ENCODE results near the gene NAPB. TPM values are rescaled to one million over a fixed set of nuclear protein-coding genes. Genes with fewer than 3 reads are reported as not detected.
A peak's percentile ranks its signal among the peaks of the same experiment; 100 is the strongest.

Gene NAPB
- total and polyA plus RNA-seq, 10 of the 15 experiments (the other 5 are each of a cell fraction or from before 2014, with no cell fraction given), result 2.1 to 15.9 (median 7.2) TPM

- TF ChIP-seq, protein P1, sequence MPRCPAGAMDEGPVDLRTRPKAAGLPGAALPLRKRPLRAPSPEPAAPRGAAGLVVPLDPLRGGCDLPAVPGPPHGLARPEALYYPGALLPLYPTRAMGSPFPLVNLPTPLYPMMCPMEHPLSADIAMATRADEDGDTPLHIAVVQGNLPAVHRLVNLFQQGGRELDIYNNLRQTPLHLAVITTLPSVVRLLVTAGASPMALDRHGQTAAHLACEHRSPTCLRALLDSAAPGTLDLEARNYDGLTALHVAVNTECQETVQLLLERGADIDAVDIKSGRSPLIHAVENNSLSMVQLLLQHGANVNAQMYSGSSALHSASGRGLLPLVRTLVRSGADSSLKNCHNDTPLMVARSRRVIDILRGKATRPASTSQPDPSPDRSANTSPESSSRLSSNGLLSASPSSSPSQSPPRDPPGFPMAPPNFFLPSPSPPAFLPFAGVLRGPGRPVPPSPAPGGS (IDR thresholded peaks at IDR 0.05; ENCODE audit: borderline replicate concordance, insufficient read depth, low read depth, low read length, poor library complexity, severe bottlenecking), result no peak
- TF ChIP-seq, protein P2, sequence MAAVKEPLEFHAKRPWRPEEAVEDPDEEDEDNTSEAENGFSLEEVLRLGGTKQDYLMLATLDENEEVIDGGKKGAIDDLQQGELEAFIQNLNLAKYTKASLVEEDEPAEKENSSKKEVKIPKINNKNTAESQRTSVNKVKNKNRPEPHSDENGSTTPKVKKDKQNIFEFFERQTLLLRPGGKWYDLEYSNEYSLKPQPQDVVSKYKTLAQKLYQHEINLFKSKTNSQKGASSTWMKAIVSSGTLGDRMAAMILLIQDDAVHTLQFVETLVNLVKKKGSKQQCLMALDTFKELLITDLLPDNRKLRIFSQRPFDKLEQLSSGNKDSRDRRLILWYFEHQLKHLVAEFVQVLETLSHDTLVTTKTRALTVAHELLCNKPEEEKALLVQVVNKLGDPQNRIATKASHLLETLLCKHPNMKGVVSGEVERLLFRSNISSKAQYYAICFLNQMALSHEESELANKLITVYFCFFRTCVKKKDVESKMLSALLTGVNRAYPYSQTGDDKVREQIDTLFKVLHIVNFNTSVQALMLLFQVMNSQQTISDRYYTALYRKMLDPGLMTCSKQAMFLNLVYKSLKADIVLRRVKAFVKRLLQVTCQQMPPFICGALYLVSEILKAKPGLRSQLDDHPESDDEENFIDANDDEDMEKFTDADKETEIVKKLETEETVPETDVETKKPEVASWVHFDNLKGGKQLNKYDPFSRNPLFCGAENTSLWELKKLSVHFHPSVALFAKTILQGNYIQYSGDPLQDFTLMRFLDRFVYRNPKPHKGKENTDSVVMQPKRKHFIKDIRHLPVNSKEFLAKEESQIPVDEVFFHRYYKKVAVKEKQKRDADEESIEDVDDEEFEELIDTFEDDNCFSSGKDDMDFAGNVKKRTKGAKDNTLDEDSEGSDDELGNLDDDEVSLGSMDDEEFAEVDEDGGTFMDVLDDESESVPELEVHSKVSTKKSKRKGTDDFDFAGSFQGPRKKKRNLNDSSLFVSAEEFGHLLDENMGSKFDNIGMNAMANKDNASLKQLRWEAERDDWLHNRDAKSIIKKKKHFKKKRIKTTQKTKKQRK (IDR thresholded peaks at IDR 0.05; ENCODE audit: low read depth, low read length), result peak; percentile 67
- no peak for TF ChIP-seq RFX5 (IDR thresholded peaks at IDR 0.05; ENCODE audit: low read depth, low read length)
- TF ChIP-seq EGR1 (IDR thresholded peaks at IDR 0.05; ENCODE audit: borderline replicate concordance in 1 of 2, low read depth in 2 of 2, low read length in 2 of 2), result 0 out of 3 replicates have a peak, but pooled peaks of 1 of the 2 experiments have one; percentile 1
- peak; percentile 91 for TF ChIP-seq IKZF1 (conservative IDR thresholded peaks at IDR 0.05)
- no peak for TF ChIP-seq NFXL1 (IDR thresholded peaks at IDR 0.05; ENCODE audit: borderline replicate concordance)
- peak; percentile 21 for TF ChIP-seq FOS (IDR thresholded peaks at IDR 0.05; ENCODE audit: borderline replicate concordance, extremely low read depth, insufficient read length)
- TF ChIP-seq TBL1XR1 (IDR thresholded peaks at IDR 0.05; ENCODE audit: low read depth, low read length), result no peak
- no peak for TF ChIP-seq JUNB (IDR thresholded peaks at IDR 0.05)
- TF ChIP-seq PRDM15 (CRISPR knock-in tag; IDR thresholded peaks at IDR 0.05), result no peak
- peak; percentile 12 for TF ChIP-seq CUX1 (IDR thresholded peaks at IDR 0.05; ENCODE audit: insufficient replicate concordance, low read depth, low read length)
- TF ChIP-seq MTA2 (IDR thresholded peaks at IDR 0.05; ENCODE audit: low read depth), result peak; percentile 37; the same call in 1 of the 2 replicates
- no peak for TF ChIP-seq RAD51 (IDR thresholded peaks at IDR 0.05)
- no peak; the same call in 1 of the 2 replicates for TF ChIP-seq ATF7 (IDR thresholded peaks at IDR 0.05; ENCODE audit: low read depth)
- peak; percentile 72 for TF ChIP-seq NR2F1 (conservative IDR thresholded peaks at IDR 0.05)
These were observed 70.9 kb downstream of the NAPB start, which contains the start of gene NXT1 (continued) for GRCh38 chr20:23350196-23350903.

Measured in GM12878 (cell line).